Activated naive CD8-positive, alpha-beta T cell treated with anti-CD3 and anti-CD28 coated beads, Interleukin-2, amount 50 U/mL, for 24 hours (primary cell): ENCODE data around the gene RAD51.
A peak's percentile ranks its signal among the peaks of the same experiment; 100 is the strongest.

Experiments used
- ATAC-seq: fragments of 150-1000 bp; cut with Tn5 transposase; one replicate; pipeline ENCODE4 v1.10.0; 2021
- DNase-seq: peaks from one replicate; pipeline ENCODE4 v3.0.0; 2021
- H3K27ac Mint-ChIP-seq: one replicate; pipeline ENCODE4 v1.8.0; 2021; ENCODE audit warnings: mild to moderate bottlenecking, mixed read lengths
- H3K27me3 Mint-ChIP-seq: one replicate; pipeline ENCODE4 v1.8.0; 2021; ENCODE audit warnings: mixed read lengths
- H3K36me3 Mint-ChIP-seq: one replicate; pipeline ENCODE4 v1.8.0; 2021; ENCODE audit warnings: low read depth, mixed read lengths
- H3K4me1 Mint-ChIP-seq: one replicate; pipeline ENCODE4 v1.8.0; 2021; ENCODE audit warnings: mixed read lengths
- H3K4me3 Mint-ChIP-seq: one replicate; pipeline ENCODE4 v1.8.0; 2021; ENCODE audit warnings: mild to moderate bottlenecking, moderate library complexity, mixed read lengths
- H3K9me3 Mint-ChIP-seq: one replicate; pipeline ENCODE4 v1.8.0; 2021; ENCODE audit warnings: mixed read lengths

The RAD51 gene

GRCh38 chr15:40762919-40763800 lies 68.2 kb downstream of the RAD51 start:
- Mint-ChIP-seq H3K4me1 (peaks cover 34% of the 10 kb centered on the region), H3K9me3 (no peaks in the 10 kb centered on the region)
- ATAC-seq = no peak

GRCh38 chr15:40763801-40764628 lies 69.0 kb downstream of the RAD51 start, which contains the start of gene GCHFR:
GCHFR (plus strand) TSS chr15:40764068; CDS start chr15:40764181, 113 bp downstream.
- H3K4me3 Mint-ChIP-seq = peak within 1 kb of the TSS; percentile 66
- H3K27ac Mint-ChIP-seq = peak within 1 kb of the TSS; percentile 77
- H3K4me1 Mint-ChIP-seq = peaks cover 43% of the 10 kb centered on the region
- H3K27me3 Mint-ChIP-seq = no peaks in the 10 kb centered on the region
- ATAC-seq (peak; percentile 50), DNase-seq (peak; percentile 78)
- no peaks in the 10 kb centered on the region for H3K36me3 Mint-ChIP-seq
- H3K9me3 Mint-ChIP-seq = no peaks in the 10 kb centered on the region

More at GRCh38 chr15:40762919-40763800, 68.2 kb downstream of the RAD51 start:
- no peaks in the 10 kb centered on the region for H3K36me3 Mint-ChIP-seq
- no peaks in the 10 kb centered on the region for H3K27me3 Mint-ChIP-seq
- peak overlapping the region; percentile 77 for H3K27ac Mint-ChIP-seq
- peak overlapping the region; percentile 66 for H3K4me3 Mint-ChIP-seq
- DNase-seq = peak; percentile 55

- no peaks in the 10 kb centered on the region for H3K27me3 Mint-ChIP-seq
- H3K4me3 Mint-ChIP-seq = peak overlapping the region; percentile 66
- no peaks in the 10 kb centered on the region for H3K36me3 Mint-ChIP-seq
- H3K27ac Mint-ChIP-seq = no peak overlapping the region
- DNase-seq (no peak), ATAC-seq (no peak)
- H3K9me3 Mint-ChIP-seq = no peaks in the 10 kb centered on the region
- H3K4me1 Mint-ChIP-seq = peaks cover 49% of the 10 kb centered on the region
Measured at GRCh38 chr15:40764629-40765103, 69.7 kb downstream of the RAD51 start.

DNA sequence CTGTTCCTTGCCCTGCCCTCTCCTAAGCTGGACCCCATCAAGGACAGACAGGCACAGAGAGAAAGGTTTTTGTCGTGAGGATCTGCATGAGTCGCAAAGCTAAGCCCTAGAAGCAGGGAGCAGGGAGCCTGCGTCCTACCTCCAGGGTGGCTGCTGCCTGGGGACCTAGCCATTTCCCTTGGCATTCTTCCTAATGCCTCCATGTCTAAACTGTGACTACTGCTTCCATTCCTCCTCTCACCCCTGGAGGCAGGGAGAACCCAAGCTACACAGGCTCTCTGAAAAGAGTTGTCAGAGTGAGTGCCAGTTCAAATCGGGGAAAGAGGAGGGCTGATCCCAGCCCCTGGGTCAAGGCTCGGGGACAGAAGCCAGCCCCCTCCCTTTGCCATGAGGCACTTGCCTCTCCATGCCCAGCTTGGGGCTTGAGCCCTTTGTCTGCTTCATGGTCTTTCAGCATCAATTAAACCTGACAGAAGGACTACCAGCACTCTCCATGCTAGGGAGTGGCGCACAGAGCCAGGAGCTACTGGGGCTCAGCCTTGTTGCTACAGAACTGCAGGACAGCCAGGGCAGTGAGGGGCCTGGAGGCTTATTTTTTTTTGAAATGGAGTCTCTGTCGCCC lies 71.3 kb downstream of the RAD51 start:
- Mint-ChIP-seq H3K9me3 (no peaks in the 10 kb centered on the region), H3K27ac (no peak overlapping the region), H3K4me1 (peaks cover 60% of the 10 kb centered on the region), H3K27me3 (no peaks in the 10 kb centered on the region), H3K36me3 (no peaks in the 10 kb centered on the region), H3K4me3 (no peak overlapping the region)
- ATAC-seq (no peak), DNase-seq (no peak)

GRCh38 chr15:40766906-40767837 lies 72.2 kb downstream of the RAD51 start:
- Mint-ChIP-seq H3K27ac (no peak overlapping the region), H3K36me3 (no peaks in the 10 kb centered on the region), H3K4me1 (peaks cover 60% of the 10 kb centered on the region), H3K9me3 (no peaks in the 10 kb centered on the region), H3K27me3 (no peaks in the 10 kb centered on the region), H3K4me3 (no peak overlapping the region)
- no peak for ATAC-seq
- no peak for DNase-seq

DNA sequence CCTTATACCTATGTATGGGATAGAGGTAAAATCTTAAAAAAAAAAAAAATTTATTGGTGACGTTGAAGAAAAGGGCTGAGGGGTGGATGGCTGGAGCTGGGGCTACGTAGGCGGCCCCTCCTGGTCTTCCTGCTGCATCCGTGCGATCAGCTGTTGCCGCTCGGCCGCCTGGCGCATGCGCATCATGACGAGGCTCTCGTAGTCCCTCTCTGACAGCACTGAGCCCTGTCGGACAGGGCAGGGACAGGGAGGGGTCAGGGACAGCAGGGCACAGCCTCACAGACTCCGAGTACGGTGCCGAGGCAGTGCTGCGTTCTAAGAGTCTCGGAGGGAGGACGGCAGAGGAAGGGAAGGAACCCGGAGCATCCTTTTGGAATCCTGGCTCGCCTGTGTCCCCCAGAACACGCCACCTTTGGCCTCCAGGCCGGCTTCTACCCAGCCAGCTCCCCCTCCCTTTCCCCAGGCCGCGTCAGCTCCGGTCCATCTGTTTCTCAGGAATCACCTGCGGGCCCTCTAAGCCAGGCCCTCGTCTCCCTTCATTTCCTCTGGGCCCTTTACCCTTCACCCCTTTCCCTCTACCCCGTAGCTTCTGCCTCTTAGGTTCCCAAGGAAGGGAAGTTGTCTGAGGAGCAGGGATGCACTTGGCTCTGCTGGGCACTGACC lies 73.0 kb downstream of the RAD51 start:
- Mint-ChIP-seq H3K4me3 (no peak overlapping the region), H3K27me3 (no peaks in the 10 kb centered on the region), H3K27ac (no peak overlapping the region), H3K4me1 (peaks cover 55% of the 10 kb centered on the region), H3K36me3 (no peaks in the 10 kb centered on the region), H3K9me3 (no peaks in the 10 kb centered on the region)
- no peak for ATAC-seq
- DNase-seq = no peak

GRCh38 chr15:40768521-40769273 lies 73.7 kb downstream of the RAD51 start:
- Mint-ChIP-seq H3K27me3 (no peaks in the 10 kb centered on the region), H3K4me1 (peaks cover 48% of the 10 kb centered on the region), H3K27ac (peak overlapping the region; percentile 91), H3K4me3 (peak overlapping the region; percentile 37), H3K36me3 (peaks cover 1% of the 10 kb centered on the region), H3K9me3 (no peaks in the 10 kb centered on the region)
- no peak for DNase-seq
- ATAC-seq = no peak

DNA sequence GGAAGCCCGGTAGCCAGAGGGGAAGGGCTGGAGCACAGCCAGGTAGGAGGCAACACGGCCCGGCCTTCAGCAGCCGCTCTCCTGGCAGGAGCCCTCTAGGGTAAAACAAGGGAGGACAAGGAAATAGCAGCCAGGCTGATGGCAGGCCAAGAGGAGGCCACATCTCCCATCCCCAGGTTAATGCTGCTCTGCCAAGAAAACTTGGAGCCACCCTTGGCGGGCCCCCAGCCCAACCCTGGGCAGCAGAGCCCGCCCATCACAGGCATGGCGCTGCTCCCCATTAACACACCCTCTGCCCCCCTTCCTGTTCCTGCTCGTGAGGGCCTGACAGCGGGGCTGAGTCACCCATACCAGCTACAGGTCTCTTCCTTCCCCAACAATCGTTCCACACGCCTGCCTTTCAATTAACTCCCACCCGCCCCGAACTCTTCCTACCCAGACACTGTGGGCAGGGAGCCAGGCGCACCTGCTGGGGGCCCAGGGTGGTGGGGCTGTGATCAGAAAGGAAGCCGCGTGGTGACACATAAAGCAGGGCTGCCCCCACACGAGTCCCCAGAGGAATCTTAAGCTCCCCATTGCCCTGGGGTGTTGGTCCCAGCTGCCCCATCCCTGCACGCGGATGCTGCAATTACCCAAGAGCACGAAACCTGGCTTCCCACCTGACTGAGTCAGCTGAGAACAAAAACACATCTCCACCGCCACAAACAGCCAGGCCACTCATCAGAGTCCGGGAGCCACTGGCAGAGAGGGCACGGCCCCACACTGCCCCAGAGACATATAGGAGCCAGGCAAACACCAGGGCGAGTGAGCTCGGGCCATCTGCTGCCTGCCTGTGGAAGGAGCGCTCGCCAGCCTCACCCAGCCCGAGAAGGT lies 74.5 kb downstream of the RAD51 start, which contains the start of gene C15orf62:
C15orf62 (plus strand) TSS at position 707 of the 873 bp plus-strand sequence. CDS start 516 bp downstream, outside the sequence.
- Mint-ChIP-seq H3K4me1 (peaks cover 45% of the 10 kb centered on the region), H3K27ac (peak within 1 kb of the TSS; percentile 91), H3K27me3 (no peaks in the 10 kb centered on the region), H3K36me3 (peaks cover 2% of the 10 kb centered on the region), H3K4me3 (peak within 1 kb of the TSS; percentile 57), H3K9me3 (no peaks in the 10 kb centered on the region)
- DNase-seq (peak; percentile 76), ATAC-seq (peak; percentile 77)

DNA sequence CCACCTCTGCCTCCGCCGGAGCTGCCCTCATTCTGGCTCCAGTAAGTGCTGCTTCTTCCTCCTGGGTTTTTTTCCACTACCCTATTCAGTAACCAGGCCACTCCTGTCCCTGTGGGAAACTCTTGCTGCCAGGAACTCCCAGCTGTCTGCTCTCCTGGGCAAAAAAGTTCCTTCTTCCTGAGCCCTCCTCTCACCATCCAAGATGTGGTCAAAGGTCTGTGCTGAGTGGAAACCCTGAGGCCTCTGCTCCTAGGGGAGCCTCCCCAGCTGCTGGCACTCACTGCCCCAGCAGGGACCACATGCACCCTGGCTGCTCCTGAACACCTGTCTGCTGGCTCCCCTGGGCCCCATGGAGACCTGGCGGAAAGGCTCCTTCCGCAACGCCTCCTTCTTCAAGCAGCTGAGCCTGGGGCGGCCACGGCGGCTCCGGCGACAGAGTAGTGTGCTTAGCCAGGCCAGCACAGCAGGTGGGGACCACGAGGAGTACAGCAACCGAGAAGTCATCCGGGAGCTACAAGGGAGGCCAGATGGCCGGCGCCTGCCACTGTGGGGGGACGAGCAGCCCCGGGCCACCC lies 75.3 kb downstream of the RAD51 start:
- H3K27ac Mint-ChIP-seq = peak overlapping the region; percentile 91

GRCh38 chr15:40771242-40771641 lies 76.3 kb downstream of the RAD51 start:
- Mint-ChIP-seq H3K9me3 (no peaks in the 10 kb centered on the region), H3K4me1 (peaks cover 28% of the 10 kb centered on the region), H3K27ac (no peak overlapping the region), H3K4me3 (no peak overlapping the region), H3K36me3 (peaks cover 4% of the 10 kb centered on the region), H3K27me3 (no peaks in the 10 kb centered on the region)
- DNase-seq = no peak
- no peak for ATAC-seq

More for the DNA sequence above, 75.3 kb downstream of the RAD51 start:
- Mint-ChIP-seq H3K36me3 (peaks cover 4% of the 10 kb centered on the region), H3K27me3 (no peaks in the 10 kb centered on the region), H3K4me3 (peak overlapping the region; percentile 57), H3K9me3 (no peaks in the 10 kb centered on the region), H3K4me1 (peaks cover 38% of the 10 kb centered on the region)
- ATAC-seq = no peak
- DNase-seq = no peak

DNA sequence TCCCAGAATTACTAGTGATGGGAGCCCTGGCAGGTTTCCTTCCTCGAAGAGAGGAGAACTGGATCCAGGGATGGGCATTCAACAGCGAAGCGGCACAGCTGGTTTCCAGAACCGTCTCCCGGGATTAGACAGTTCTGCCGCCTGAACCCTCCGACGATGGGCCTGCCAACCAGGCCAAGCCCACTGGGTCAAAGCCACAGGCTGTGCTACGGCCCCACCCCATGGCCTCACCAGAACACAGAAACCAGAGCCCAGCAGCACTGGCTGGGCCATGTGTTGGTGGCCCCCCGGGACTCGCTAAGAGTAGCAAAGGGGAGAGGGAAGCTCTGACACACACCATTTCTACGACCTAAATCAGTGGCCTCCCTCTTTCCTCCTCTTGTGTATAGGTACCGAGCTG lies 77.0 kb downstream of the RAD51 start:
- Mint-ChIP-seq H3K9me3 (no peaks in the 10 kb centered on the region), H3K27ac (no peak overlapping the region), H3K36me3 (peaks cover 11% of the 10 kb centered on the region), H3K4me1 (peaks cover 32% of the 10 kb centered on the region), H3K4me3 (no peak overlapping the region), H3K27me3 (no peaks in the 10 kb centered on the region)
- ATAC-seq = no peak
- DNase-seq = no peak
